Measurements from ENCODE around the gene RAB5B.
"Not testable (repeated sequence)": the region's sequence is repeated elsewhere in the genome, so short reads cannot be mapped to it uniquely, and the experiment has no call there.

RAB5B gene

DNA sequence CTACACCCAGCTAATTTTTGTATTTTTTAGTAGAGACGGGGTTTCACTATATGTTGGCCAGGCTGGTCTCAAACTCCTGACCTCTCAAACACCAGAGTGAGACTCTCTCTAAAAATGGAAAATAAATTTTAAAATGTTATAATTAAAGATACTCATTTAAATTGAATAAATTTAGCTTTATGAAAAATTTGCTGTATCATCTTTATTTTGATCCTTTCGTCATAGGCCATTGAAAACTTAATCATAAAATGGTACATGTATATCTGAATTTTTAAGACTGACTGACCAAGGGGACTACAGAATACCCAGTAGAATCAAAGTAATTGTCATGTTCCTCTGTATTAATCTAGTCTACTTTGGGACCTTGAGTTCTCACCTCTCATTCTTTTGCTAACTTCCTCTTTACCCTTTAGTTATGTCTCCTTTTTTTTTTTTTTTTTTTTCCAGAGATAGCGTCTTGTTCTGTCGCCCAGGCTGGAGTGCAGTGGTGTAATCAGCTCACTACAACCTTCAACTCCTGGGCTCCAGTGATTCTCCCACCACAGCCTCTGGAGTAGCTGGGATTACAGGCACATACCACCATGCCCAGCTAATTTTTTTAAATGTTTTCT, 9.5 kb downstream of the RAB5B start:
- POLR2A ChIA-PET = interaction anchor here (0.7 to 1.8 kb wide), 2 partner anchors 9 to 13 kb away, joined by 3 to 10 read pairs; partner anchors contain the start of gene RAB5B
- no peak overlapping the region for H3K4me3 ChIP-seq (ENCODE audit: low read depth, low read length)
- CTCF ChIA-PET = interaction anchor here (1.0 to 12.3 kb wide), 5 partner anchors 9 to 246 kb away, joined by 3 to 213 read pairs (median 18); partner anchors contain the start of genes RAB5B and SUOX
- TF ChIP-seq, protein P1, sequence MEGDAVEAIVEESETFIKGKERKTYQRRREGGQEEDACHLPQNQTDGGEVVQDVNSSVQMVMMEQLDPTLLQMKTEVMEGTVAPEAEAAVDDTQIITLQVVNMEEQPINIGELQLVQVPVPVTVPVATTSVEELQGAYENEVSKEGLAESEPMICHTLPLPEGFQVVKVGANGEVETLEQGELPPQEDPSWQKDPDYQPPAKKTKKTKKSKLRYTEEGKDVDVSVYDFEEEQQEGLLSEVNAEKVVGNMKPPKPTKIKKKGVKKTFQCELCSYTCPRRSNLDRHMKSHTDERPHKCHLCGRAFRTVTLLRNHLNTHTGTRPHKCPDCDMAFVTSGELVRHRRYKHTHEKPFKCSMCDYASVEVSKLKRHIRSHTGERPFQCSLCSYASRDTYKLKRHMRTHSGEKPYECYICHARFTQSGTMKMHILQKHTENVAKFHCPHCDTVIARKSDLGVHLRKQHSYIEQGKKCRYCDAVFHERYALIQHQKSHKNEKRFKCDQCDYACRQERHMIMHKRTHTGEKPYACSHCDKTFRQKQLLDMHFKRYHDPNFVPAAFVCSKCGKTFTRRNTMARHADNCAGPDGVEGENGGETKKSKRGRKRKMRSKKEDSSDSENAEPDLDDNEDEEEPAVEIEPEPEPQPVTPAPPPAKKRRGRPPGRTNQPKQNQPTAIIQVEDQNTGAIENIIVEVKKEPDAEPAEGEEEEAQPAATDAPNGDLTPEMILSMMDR (IDR thresholded peaks at IDR 0.05; ENCODE audit: insufficient read depth, low read length, missing control alignments) = no peak
- no peak for DNase-seq (ENCODE audit: low read depth, low spot score)

DNA sequence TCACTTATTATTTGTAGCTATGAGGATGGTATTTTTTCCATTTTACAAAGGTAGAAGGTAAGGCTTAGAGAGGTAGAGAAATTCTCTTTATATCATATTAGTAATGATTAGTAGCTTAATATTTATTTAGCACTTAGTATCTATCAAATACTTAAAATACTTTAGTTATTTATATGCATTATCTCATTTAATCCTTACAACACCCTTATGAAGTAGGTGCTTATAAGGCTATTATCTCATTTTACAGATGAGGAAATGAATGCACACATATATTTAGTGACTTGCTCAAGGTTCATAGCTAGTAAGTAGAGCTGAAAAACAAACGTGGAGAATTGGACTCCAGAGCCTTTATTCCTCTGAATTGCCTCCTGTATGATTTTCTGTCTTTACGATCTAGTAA, 11.0 kb downstream of the RAB5B start:
- H3K4me3 ChIP-seq (ENCODE audit: low read depth, low read length) = no peak overlapping the region
- ChIA-PET POLR2A (interaction anchor here (0.6 to 1.9 kb wide), 2 partner anchors 9 to 11 kb away, joined by 3 to 5 read pairs; partner anchors contain the start of gene RAB5B), CTCF (interaction anchor here (1.3 to 12.3 kb wide), 5 partner anchors 11 to 247 kb away, joined by 3 to 213 read pairs (median 18); partner anchors contain the start of genes RAB5B and SUOX)
- DNase-seq (ENCODE audit: low read depth, low spot score) = no peak
- TF ChIP-seq, protein P1 (IDR thresholded peaks at IDR 0.05; ENCODE audit: insufficient read depth, low read length, missing control alignments) = no peak

DNA sequence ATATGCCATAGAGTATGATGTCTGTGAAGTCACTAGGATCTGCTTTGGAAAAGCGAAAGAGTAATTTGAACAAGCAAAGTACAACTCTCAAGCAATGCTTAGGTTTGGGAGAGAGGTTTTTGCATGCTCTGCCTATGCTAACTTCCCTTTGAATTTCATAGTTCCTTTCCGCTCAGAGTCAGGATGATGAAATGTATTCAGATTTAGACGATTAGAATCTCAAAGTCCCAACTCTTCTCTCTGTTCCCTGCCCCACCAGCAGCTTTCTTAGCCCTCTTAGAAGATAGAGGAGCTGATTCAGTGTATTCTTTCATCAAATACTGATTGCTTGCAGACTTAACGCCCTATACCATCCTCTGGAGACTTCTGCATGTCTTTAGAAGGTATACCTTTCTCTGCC, 11.5 kb downstream of the RAB5B start:
- H3K4me3 ChIP-seq (ENCODE audit: low read depth, low read length) = no peak overlapping the region
- ChIA-PET CTCF (interaction anchor here (1.4 to 12.3 kb wide), 5 partner anchors 11 to 248 kb away, joined by 4 to 213 read pairs (median 18); partner anchors contain the start of genes RAB5B and SUOX), POLR2A (interaction anchor here (1.9 kb wide), 1 partner anchor 12 kb away, joined by 5 read pairs; the partner anchor contains the start of gene RAB5B)
- TF ChIP-seq, protein P1 (IDR thresholded peaks at IDR 0.05; ENCODE audit: insufficient read depth, low read length, missing control alignments) = no peak
- DNase-seq (ENCODE audit: low read depth, low spot score) = no peak

DNA sequence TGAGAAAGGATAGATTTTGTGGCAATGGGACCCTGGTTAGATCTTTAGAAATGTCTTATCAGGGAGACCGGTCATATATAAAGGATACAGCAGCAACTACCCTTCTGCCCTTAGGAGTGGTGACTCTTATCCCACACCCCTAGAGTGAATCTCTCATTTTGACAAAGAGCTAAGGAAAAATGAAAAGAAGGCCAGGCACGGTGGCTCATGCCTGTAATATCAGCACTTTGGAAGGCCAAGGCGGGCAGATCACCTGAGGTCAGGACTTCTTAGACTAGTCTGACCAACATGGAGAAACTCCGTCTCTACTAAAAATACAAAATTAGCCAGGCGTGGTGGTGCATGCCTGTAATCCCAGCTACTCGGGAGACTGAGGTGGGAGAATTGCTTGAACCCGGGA, 12.1 kb downstream of the RAB5B start:
- ChIA-PET POLR2A (interaction anchor here (1.0 to 1.9 kb wide), 2 partner anchors 11 to 12 kb away, joined by 3 to 5 read pairs; partner anchors contain the start of genes RAB5B and SUOX), CTCF (interaction anchor here (0.7 to 12.3 kb wide), 6 partner anchors 10 to 248 kb away, joined by 3 to 213 read pairs (median 11); partner anchors contain the start of genes RAB5B and SUOX)
- H3K4me3 ChIP-seq (ENCODE audit: low read depth, low read length); DNase-seq (ENCODE audit: low read depth, low spot score): not testable (repeated sequence)

DNA sequence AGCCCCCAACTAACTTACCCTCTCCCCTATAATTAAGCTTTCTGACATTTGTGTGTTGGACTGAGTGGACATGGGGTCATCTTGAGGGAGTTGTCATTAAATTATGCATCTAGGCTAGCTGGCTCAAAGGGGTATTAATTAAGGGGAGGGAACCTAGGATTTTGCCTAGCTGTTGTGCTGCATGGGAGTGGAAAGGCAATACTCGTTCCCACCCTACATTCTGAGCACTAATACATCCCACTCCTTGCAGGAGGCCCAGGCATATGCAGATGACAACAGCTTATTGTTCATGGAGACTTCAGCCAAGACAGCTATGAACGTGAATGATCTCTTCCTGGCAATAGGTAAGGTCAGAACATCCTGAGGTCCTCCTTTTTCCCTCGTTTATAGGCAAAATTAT, 17.2 kb downstream of the RAB5B start:
- no peak for DNase-seq (ENCODE audit: low read depth, low spot score)
- no peak overlapping the region for H3K4me3 ChIP-seq (ENCODE audit: low read depth, low read length)
- POLR2A ChIA-PET = interaction anchor here (1.1 kb wide), 1 partner anchor 17 kb away, joined by 4 read pairs; the partner anchor contains the start of gene RAB5B
- CTCF ChIA-PET = interaction anchor here (0.8 to 3.2 kb wide), 7 partner anchors 15 to 253 kb away, joined by 3 to 16 read pairs (median 3); partner anchors contain the start of gene RAB5B
- TF ChIP-seq, protein P1 (IDR thresholded peaks at IDR 0.05; ENCODE audit: insufficient read depth, low read length, missing control alignments) = no peak

DNA sequence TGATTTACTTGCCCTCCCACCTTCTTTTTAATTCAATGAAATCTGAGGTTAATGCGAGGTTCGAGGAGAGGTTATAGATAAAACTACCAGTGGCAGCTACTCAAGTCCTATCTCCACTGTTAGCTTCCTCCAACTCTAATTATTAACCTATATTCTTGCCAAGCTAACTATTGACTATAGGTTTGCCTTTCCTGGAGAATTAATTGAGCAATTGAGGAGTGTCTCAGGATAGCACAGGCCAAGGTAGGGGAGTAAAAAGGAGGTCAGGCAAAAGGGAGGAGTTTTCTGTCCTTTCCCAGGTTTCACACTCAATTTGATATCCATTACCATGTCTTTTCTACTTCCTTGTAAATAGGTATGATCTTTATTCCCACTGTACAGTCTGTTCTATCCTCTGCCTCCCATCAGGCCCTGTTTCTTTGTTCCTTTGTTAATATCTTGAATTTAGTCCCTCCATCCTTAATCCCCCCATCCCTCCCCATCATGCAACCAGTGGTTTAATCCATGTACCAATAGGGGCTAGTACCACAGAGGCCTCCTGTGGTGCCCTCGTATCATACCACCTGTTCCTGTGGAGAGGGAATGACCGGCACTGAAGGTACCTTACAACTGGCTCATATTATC, 19.5 kb downstream of the RAB5B start:
- ChIA-PET CTCF (interaction anchor here (0.6 to 8.6 kb wide), 9 partner anchors 11 to 255 kb away, joined by 3 to 213 read pairs (median 7); partner anchors contain the start of genes RAB5B and SMARCC2), POLR2A (no interaction called here)
- TF ChIP-seq, protein P1 (IDR thresholded peaks at IDR 0.05; ENCODE audit: insufficient read depth, low read length, missing control alignments) = no peak
- no peak for DNase-seq (ENCODE audit: low read depth, low spot score)
- H3K4me3 ChIP-seq (ENCODE audit: low read depth, low read length) = no peak overlapping the region

Measured in AG04449 (cell line).